HepG2 (cell line): ENCODE results near the gene DUSP9.

ENCODE experiments used
- CEBPB ChIP-seq: IDR thresholded peaks from 2 replicates; pipeline ENCODE4 v1.6.1; 2011; ENCODE audit warnings: low read depth, low read length, improper control_type of control experiment, borderline replicate concordance
- FOXK2 ChIP-seq: fragments of 450-650 bp; IDR thresholded peaks from 2 replicates; pipeline ENCODE4 v1.6.1; 2016
- GATAD2A ChIP-seq: IDR thresholded peaks from 2 replicates; pipeline ENCODE4 v1.6.1; 2016
- MXD4 ChIP-seq: IDR thresholded peaks from 2 replicates; pipeline ENCODE4 v1.6.1; 2016; ENCODE audit warnings: mild to moderate bottlenecking, missing biosample characterization, missing genetic modification reagents
- NBN ChIP-seq: fragments of 450-650 bp; conservative IDR thresholded peaks from 2 replicates; pipeline ENCODE4 v1.6.1; 2017
- POLR2A ChIP-seq, 2 experiments: IDR thresholded peaks; 2 replicates each; pipeline ENCODE4 v1.6.1; 2011; ENCODE audit warnings: low read depth in 2 of 2, low read length in 2 of 2, mild to moderate bottlenecking in 1 of 2, moderate library complexity in 1 of 2; ENCODE audit not compliant: insufficient read depth in 1 of 2
- RAD21 ChIP-seq: fragments of 450-650 bp; formaldehyde crosslinking; IDR thresholded peaks from 2 replicates; pipeline ENCODE4 v1.5.0; 2020; ENCODE audit warnings: mild to moderate bottlenecking
- RFXANK ChIP-seq: IDR thresholded peaks from 2 replicates; pipeline ENCODE4 v1.6.1; 2016
- SMC3 ChIP-seq: IDR thresholded peaks from 2 replicates; pipeline ENCODE4 v1.6.1; 2011; ENCODE audit warnings: low read length, improper control_type of control experiment
- TF ChIP-seq, protein P1 (sequence below): sonication (generic); formaldehyde crosslinking; IDR thresholded peaks from 2 replicates; pipeline ENCODE4 v1.4.0; 2020; ENCODE audit warnings: missing genetic modification reagents, borderline replicate concordance
- TF ChIP-seq, protein P2 (sequence below): fragments of 450-650 bp; IDR thresholded peaks from 2 replicates; pipeline ENCODE4 v1.6.1; 2017; ENCODE audit warnings: mild to moderate bottlenecking

DNA sequence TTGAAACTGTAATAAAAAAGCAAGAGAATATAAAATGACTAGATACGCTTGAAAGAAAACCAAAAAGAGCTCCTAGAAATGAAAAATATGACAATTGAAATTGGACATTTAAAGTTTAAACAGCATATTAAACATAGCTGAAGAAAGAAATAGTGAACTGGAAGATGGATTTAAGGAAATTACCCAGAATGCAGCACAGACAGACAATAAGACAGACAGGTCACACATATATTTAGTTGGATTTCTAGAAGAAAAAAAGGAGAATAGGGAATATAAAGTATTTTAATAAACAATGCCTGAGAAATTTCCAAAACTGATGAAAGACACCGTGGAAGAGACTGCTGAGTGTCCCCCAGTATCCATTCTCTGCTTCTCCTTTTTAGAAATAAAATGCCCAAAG lies 6.6 kb downstream of the DUSP9 start:
- TF ChIP-seq MXD4, result no peak
- no peak for TF ChIP-seq CEBPB
- no peak for TF ChIP-seq POLR2A (IDR thresholded peaks at IDR 0.05; ENCODE audit: insufficient read depth in 1 of 2, low read depth in 2 of 2, low read length in 2 of 2)
- TF ChIP-seq, protein P1, sequence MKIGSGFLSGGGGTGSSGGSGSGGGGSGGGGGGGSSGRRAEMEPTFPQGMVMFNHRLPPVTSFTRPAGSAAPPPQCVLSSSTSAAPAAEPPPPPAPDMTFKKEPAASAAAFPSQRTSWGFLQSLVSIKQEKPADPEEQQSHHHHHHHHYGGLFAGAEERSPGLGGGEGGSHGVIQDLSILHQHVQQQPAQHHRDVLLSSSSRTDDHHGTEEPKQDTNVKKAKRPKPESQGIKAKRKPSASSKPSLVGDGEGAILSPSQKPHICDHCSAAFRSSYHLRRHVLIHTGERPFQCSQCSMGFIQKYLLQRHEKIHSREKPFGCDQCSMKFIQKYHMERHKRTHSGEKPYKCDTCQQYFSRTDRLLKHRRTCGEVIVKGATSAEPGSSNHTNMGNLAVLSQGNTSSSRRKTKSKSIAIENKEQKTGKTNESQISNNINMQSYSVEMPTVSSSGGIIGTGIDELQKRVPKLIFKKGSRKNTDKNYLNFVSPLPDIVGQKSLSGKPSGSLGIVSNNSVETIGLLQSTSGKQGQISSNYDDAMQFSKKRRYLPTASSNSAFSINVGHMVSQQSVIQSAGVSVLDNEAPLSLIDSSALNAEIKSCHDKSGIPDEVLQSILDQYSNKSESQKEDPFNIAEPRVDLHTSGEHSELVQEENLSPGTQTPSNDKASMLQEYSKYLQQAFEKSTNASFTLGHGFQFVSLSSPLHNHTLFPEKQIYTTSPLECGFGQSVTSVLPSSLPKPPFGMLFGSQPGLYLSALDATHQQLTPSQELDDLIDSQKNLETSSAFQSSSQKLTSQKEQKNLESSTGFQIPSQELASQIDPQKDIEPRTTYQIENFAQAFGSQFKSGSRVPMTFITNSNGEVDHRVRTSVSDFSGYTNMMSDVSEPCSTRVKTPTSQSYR (CRISPR knock-in tag), result no peak
- TF ChIP-seq, protein P2, sequence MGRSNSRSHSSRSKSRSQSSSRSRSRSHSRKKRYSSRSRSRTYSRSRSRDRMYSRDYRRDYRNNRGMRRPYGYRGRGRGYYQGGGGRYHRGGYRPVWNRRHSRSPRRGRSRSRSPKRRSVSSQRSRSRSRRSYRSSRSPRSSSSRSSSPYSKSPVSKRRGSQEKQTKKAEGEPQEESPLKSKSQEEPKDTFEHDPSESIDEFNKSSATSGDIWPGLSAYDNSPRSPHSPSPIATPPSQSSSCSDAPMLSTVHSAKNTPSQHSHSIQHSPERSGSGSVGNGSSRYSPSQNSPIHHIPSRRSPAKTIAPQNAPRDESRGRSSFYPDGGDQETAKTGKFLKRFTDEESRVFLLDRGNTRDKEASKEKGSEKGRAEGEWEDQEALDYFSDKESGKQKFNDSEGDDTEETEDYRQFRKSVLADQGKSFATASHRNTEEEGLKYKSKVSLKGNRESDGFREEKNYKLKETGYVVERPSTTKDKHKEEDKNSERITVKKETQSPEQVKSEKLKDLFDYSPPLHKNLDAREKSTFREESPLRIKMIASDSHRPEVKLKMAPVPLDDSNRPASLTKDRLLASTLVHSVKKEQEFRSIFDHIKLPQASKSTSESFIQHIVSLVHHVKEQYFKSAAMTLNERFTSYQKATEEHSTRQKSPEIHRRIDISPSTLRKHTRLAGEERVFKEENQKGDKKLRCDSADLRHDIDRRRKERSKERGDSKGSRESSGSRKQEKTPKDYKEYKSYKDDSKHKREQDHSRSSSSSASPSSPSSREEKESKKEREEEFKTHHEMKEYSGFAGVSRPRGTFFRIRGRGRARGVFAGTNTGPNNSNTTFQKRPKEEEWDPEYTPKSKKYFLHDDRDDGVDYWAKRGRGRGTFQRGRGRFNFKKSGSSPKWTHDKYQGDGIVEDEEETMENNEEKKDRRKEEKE, result no peak
- no peak for TF ChIP-seq FOXK2
- TF ChIP-seq RAD21 (CRISPR knock-in tag), result no peak
- TF ChIP-seq NBN, result no peak
- TF ChIP-seq SMC3, result no peak
- no peak for TF ChIP-seq RFXANK
- TF ChIP-seq GATAD2A, result no peak
